ENCODE data around the gene PAPPA.

GRCh38 chr9:116247791-116248374, 94.3 kb downstream of the PAPPA start:
- no peak for TF ChIP-seq CTCF (IDR thresholded peaks at IDR 0.05)
- TF ChIP-seq EZH2 (IDR thresholded peaks at IDR 0.05): no peak

Measured in neural progenitor cell (in vitro differentiated cells).